HG03565 (cell line): ENCODE measurements around the gene EFCAB14.
A peak's percentile ranks its signal among the peaks of the same experiment; 100 is the strongest.
"Not testable (repeated sequence)": the region's sequence is repeated elsewhere in the genome, so short reads cannot be mapped to it uniquely, and the experiment has no call there.

Source experiments
- ATAC-seq: cut with Tn5 transposase; IDR thresholded peaks from one replicate; pipeline ENCODE4 v1.9.1; 2021; ENCODE audit warnings: mild to moderate bottlenecking, moderate library complexity; ENCODE audit not compliant: unreplicated experiment

The EFCAB14 gene, protein sequence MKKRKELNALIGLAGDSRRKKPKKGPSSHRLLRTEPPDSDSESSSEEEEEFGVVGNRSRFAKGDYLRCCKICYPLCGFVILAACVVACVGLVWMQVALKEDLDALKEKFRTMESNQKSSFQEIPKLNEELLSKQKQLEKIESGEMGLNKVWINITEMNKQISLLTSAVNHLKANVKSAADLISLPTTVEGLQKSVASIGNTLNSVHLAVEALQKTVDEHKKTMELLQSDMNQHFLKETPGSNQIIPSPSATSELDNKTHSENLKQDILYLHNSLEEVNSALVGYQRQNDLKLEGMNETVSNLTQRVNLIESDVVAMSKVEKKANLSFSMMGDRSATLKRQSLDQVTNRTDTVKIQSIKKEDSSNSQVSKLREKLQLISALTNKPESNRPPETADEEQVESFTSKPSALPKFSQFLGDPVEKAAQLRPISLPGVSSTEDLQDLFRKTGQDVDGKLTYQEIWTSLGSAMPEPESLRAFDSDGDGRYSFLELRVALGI

DNA sequence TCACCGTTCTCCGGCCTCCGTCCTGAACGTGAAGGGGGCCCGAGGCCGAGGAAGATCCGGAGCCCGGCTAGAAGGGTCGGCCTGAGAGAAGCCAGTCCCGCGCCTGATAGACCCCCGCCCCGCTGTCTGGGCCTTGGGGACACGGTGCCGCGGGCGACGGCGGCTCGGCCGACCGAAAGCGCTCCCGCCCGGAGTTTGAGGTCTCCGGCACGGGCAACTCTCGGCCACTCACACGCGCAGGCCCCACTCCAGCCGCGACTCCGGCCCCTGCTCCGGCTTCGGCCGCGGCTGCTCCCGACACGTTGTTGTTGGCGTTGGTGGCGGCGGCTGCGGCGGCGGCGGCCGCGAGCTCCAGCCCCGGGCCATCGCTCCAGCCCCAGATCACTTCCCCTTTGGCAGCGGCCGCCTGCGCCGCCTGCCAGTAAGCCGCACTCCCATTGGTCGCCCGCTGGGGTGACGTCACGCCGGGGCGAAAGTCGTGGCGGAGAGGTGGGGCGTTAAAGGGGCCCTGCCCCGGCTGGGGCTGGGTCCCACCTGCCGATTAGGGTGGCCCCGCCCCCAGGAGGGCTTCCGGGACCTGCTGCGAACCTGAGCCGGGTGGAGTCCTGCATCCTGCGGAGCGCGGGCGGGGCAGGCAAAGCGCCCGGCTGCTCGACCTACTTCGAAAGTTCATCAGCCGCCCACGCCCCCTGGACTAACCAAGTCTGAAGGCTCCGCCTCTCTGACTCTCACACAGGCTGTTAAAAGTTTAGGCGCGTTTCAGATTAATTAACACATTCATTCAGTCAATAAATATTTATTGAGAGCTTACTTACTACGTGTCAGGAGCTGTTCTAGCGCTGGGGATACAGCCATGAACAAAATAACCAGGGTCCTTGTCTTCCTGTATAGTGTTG, at the start of gene EFCAB14:
Gene EFCAB14 (minus strand): TSS at position 388 of the 896 bp plus-strand sequence. CDS start 1,027 bp downstream, outside the sequence.
- peak; percentile 97 for ATAC-seq

DNA sequence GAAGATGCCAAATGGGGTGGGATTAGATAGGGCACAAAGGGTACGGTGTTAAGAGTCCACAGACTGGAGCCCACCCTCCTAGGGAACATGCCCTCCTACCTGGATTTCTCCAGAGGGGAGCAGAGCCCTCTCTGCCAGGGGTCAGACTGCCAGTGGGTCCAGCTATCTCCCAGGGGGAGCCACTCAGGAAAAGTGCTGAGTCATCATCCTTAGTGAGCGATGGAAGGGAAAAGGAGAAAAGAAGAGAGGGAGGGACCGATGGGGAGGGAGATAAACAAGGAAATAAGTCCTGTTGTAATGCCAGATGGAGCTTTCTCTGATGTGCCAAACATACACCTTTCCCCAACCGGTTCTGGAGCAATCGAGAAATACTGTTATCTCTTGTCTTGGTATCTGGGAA, 49.5 kb upstream of the EFCAB14 start:
- ATAC-seq, result no peak

DNA sequence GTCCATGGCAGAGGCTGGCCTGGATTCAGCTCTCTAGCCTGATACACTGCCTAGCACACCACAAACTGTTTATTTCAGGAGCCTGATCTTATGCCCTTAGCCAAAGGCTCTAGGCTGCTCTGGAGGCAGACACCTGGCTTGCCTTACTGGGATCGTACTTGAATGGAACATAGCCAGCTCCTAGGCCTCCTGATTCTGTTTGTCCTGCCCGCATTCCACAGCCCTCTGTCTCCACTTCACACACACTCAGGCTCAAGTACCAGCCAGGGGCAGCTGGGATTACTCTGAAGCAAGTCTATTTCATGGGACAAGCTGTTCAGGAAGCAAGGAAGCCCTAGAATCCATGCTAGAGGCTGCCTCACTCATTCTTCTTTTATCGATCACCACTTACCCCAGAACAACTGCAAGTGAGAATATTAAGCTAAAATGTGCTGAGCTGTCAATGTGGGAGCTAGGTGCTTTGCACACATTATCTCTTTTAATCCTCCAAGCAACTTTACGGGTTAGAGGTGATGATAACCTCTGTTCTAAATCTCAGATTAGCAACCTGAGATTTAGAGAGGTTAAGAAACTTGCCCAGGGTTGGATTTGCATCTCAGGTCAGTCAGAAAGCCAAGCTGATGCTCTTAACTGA, 48.9 kb upstream of the EFCAB14 start:
- ATAC-seq, result no peak

DNA sequence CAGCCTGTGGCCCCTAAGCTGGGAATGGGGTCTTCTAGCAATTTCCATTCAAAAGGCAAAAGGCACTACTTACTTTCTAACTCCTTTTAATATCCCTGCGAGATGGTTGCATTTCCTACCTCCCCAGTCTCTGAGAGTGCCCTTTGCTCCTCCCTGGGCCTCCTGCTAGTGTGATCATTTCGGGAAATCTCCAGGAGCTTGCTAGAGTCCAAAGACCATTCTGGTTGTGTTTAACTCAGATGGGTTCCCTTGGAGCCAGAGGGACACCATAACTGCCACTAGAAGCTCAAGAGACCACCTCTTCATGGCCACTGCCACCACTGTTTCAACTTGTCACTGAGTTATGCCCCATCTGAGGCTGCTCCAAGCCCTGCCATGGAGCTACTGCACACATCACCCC, 45.5 kb upstream of the EFCAB14 start:
- no peak for ATAC-seq

DNA sequence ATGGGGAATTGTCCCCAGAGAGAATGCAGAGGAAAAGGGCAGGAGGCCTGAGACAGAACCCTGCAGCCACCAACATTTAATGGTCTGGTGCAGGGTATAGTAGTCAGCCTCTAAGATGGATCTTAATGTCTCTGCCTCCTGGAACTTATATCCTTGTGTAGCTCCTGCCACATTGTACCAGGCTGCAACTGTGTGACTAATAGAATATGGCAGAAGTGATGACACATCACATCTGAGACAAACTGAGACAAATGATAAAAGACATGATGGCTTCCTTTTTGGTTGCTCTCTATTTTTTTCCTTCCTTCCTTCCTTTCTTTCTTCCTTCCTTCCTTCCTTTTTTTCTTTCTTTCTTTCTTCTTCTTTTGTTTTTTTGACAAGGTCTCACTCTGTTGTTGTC, 42.8 kb upstream of the EFCAB14 start:
- ATAC-seq, result no peak

DNA sequence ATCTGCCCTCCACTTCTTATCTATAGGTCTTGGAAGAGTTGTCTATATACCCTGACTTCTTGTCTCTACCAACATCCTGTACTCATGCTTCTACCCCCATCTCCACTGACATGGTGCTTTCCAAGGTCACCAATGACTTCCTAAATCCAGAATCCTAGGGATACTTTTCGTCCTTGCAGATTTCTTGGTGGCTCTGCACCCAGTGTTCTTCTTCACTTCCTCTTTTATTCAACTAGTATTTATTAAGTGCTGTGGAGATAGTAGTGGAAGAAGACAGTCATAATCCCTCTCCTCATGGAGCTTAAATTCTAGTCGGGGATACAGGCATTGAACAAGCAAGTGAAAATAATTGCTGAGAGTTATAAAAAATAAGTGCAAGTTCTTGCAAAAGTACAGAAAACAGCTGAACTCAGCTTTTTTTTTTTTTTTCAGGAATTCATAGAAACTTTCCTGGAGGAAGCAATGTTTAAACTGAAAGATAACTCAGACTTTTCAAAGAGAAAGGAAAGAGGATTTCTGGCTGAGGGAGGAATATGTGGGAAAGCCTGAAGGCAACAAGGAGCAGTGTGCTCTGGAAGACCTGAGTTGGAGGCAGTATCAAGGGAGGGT, 41.7 kb upstream of the EFCAB14 start:
- no peak for ATAC-seq

DNA sequence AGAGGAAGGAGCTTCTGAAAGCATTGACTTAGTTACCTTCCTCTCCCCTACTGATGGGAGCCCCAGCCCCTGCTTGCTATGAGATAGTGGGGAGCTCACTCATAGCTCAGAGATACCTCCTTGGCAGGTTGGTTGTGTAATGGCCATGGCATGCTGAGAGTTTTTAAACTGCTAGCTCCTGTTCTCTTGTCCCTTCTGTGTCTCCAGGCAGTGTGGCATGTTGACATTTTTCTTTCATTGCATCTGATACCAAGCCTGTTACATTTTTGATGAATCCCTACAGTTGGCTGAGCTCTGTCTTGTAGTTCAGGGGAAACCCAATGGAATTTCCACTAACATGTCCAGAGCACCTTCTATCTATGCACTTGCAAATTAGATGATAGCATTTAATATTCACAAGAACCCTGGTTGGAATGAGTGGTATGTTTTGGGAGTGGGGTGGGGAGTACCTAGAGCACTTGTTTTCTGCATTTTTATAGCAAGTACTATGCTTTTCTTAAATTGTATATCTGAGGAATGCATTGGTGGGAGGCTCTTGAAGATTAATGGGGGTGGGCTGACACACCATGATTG, 39.1 kb upstream of the EFCAB14 start:
- no peak for ATAC-seq

DNA sequence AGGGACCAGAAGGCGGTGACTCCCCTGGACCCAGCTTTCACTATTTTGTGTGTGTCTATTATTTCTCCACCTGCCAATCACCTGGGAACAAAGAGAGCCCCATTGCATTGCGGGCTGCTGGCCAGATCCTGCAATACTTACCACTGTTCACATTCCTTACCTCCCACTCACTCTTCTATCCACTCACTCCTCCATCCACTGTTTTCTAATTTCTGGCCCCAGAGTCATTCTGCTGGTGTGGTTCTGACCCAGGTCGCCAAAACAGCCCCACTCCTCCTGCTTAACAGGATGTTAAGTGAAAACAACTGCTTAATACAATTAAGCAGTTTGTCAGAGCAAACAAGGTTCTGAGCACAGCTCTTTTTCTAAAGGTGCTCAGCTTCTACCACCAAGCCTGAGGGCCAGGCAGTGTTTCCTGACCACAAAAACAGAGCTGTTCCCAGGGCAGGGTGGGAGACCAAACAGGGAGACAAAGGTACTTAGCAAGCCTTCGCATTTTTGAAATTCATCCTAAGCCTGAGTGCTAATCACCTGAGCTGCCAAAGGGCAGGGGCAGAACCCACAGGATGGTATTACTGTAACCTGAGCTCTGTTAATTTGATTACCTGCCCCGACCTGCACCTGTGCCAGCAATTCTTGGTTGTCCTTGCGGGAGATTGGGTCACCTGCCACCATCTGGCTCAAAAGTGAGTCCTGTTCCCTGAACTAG, 38.5 kb upstream of the EFCAB14 start:
- no peak for ATAC-seq

DNA sequence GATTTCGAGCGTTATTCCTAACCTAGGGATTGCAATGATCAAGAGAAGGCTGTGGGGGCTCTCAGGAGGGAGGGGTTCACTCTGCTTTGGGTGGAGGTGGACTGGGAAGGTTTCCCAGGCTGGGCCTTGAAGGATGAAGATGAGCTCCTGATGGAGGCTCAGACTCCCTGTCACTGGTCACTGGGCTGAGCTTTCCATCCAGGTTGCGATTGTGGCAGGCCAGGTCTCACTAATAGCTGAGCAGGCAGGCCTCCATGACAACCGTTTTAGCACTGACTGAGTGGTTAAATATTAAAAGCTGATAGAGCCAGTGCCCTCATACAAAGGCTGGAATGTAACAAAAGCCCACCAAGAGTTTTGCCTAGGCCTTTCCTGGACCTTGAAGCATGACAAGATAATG, 36.2 kb upstream of the EFCAB14 start:
- no peak for ATAC-seq

DNA sequence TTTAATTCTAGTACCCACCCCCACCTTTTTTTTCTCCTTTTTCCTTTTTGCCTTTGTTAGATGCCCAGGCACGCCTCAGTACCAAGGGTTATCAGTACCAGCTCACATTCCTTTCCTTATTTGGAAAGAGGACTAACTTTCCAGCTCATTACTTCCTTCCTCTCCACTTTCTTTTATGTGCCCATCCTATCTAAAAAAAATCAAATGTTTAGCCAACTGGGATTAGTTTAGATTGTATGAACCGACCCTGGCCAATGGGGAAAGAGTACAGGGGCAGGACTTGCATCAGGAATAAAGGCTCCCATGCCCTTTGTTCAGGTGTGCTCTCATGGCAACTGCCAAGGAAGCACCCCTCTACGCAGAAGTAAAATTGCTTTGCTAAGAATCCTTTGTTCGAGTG, 35.8 kb upstream of the EFCAB14 start:
- not testable (repeated sequence) for ATAC-seq

DNA sequence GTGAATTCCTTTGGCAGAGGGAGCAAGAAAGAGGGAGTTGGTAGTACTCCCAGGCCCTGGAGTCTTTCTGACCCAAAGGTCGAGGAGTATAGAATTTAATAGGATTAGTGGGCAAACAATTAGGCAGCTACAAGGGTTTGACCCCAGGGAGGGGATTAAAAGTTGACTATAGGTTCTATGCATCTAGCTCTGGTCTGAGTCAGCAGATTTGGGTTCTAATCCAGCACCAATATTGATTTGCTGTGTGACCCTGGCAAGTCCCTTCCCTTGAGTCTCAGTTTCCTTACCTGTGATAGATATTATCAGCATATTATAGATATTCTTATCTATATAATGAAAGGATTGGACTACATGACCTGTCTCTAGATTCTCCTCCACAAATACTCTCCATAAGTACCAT, 35.1 kb upstream of the EFCAB14 start:
- no peak for ATAC-seq

DNA sequence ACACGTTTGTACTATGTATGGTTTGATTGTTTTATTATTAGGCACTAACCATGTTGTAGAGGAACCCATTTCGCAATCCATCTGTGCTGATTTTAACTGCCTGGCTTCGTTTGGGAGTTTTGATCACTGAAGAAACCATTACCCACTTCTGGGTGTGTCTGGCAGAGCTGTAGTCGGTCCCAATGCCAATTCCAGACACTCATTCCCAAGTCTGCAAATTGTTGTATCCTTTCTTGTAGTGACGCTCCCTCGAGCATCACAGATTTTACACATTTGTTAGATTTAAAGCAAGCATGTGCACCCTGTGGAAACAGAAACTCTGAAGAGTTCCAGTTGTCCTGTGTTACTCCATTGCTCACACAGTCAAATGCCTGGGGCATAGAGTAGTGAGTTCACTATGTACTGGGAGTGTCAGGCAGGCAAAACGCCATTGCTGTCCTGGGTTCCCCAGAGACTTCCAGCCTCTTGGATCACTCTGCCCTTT, 31.0 kb upstream of the EFCAB14 start:
- no peak for ATAC-seq

DNA sequence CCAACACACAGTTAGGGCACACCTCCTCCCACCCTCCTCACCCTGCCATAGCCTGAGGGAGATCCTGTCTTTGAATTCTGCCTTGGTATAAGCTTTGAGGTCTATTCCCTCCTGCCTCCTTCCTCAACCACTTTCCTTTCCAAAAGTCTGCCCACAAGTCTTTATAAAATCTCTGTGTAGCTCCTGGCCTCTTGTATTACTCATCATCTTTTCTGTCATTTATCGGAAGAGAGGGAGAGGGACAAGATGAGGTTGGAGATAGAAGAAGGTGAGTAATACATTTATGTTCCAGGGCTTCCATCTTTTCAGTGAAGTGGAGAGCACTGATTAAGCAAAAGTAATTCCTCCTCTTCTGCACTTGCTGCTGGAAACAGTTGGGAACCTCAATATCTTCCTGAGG, 30.5 kb upstream of the EFCAB14 start:
- ATAC-seq, result no peak

DNA sequence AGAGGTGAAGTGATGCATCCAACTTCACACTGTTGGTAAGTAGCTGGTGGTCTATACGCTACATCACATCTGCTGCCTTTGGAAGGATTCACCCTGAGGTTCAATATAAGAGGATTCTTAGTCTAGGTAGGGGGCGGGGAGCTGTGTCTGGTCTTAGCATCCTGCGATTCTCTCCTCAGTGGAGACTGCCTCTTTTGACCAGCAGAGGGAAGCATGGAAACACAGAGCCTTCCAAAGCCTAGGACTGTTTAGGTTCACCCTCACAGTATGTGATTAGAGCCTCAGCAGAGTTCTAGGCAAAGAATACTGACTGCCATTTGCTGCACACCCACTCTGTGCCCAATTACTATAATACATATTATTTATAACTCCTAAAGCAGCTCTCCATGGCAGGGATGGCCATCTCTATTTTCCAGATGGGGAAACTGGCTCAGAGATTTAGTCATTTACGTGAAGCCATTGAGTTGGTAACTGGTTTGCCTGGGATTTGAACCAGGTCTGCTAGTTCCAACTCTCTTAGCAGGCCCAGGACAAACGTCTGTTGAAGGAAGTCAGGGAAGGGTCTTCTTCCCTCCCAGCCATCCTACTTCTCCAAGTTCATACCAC, 28.9 kb upstream of the EFCAB14 start:
- no peak for ATAC-seq

DNA sequence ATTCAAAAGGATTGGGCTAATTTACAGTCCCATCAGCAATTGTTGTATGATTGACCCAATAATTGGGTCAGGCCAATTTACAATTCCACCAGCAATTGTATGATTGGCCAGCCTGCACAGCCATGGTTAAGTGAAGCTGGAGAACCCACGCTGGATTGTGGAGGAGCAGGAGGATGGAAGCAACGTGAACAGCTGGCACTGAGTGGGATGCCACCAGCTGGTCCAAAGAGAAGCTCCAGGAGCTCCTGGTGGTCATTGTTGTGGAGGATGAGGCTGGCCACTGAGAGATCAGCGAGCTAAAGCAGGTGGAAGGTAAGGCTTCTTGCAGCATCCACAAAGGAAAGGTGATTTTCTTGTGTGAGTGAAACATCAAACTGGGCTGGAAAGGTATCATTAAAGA, 23.2 kb upstream of the EFCAB14 start:
- no peak for ATAC-seq

DNA sequence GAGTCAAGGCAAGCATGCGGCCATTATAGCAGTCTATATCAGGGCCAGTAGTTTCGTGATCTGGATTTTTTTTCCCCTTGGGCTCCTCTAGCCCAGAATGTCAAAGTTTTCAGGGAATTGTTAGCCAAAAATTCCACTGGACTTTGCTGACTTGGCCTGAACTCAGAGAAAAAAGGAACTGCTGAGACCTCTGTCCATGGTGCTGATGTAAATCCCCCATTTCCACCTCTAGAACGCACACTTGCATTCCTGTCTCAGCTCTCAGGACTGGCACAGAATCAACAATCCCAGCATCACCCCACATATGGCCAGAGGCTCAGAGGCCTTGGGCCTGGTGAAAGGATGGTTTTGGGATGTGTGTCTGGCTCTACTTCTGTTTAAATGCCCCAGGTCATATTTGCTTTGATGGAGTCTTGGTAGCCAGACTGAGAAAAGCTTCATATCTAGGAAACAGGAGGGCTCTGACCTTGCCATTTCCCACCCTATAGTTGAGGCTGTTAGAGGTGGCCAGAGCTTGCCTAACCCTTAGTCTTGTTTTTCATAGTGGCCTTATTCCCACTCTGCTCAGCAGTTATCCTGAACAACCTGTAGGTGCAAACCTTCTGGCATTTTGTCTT, 16.9 kb upstream of the EFCAB14 start:
- ATAC-seq, result no peak

DNA sequence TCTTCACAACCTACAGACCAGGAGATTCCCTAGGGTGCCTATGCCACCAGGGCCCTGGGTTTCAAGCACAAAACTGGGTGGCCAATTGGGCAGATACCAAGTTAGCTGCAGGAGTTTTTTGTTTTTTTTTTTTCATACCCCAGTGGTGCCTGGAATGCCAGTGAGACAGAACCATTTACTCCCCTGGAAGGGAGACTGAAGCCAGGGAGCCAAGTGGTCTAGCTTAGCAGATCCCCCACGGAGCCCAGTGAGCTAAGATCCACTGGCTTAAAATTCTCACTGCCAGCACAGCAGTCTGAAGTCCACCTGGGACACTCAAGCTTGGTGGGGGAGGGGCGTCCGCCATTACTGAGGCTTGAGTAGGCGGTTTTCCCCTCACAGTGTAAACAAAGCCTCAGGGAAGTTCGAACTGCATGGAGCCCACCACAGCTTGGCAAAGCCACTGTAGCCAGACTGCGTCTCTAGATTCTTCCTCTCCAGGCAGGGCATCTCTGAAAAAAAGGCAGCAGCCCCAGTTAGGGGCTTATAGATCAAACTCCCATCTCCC, 9.5 kb upstream of the EFCAB14 start:
- ATAC-seq, result not testable (repeated sequence)

DNA sequence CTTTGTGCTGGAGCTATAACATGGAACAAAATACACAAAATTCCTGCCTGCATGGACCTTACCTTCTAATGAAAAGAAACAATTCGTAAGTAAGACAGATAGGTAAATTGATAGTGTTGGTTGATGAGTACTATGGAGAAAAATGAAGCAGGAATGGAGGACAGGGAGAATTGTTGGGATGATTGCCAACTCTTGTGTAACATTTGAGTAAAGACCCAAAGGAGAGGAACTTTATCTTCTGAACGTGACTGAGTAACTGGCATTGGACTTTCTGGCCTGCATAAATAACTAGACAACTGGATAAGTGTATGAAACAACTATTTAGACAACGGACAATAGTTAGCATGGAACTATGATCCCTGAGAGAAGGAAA, 6.8 kb upstream of the EFCAB14 start:
- ATAC-seq, result no peak
